Measurements from ENCODE around the gene WNT16.

GRCh38 chr7:121384265-121384664 lies 55.5 kb downstream of the WNT16 start:
- TF ChIP-seq POLR2AphosphoS5 (IDR thresholded peaks at IDR 0.05; ENCODE audit: low read depth) (no peak), CTCF (conservative IDR thresholded peaks at IDR 0.05; ENCODE audit: low read depth in 2 of 2) (no peak), EZH2phosphoT487 (IDR thresholded peaks at IDR 0.05; ENCODE audit: unreplicated experiment) (no peak), EZH2 (IDR thresholded peaks at IDR 0.05; ENCODE audit: low read depth, unreplicated experiment) (no peak), REST (IDR thresholded peaks at IDR 0.05; ENCODE audit: unreplicated experiment) (no peak), JUNB (IDR thresholded peaks at IDR 0.05; ENCODE audit: unreplicated experiment) (no peak), CREB1 (CRISPR knock-in tag; IDR thresholded peaks at IDR 0.05; ENCODE audit: low read depth) (no peak), ZNF331 (CRISPR knock-in tag; IDR thresholded peaks at IDR 0.05; ENCODE audit: low read depth) (no peak), STAT1 (IDR thresholded peaks at IDR 0.05; ENCODE audit: unreplicated experiment) (no peak), NANOG (IDR thresholded peaks at IDR 0.05; ENCODE audit: borderline replicate concordance) (no peak), ZNF114 (CRISPR knock-in tag; IDR thresholded peaks at IDR 0.05) (no peak)
